GM21737 (cell line): ENCODE measurements around the gene TSHZ1.

Experiments used
- ATAC-seq: cut with Tn5 transposase; IDR thresholded peaks from one replicate; pipeline ENCODE4 v1.9.1; 2021; ENCODE audit warnings: mild to moderate bottlenecking, moderate library complexity; ENCODE audit not compliant: unreplicated experiment

The TSHZ1 gene

DNA sequence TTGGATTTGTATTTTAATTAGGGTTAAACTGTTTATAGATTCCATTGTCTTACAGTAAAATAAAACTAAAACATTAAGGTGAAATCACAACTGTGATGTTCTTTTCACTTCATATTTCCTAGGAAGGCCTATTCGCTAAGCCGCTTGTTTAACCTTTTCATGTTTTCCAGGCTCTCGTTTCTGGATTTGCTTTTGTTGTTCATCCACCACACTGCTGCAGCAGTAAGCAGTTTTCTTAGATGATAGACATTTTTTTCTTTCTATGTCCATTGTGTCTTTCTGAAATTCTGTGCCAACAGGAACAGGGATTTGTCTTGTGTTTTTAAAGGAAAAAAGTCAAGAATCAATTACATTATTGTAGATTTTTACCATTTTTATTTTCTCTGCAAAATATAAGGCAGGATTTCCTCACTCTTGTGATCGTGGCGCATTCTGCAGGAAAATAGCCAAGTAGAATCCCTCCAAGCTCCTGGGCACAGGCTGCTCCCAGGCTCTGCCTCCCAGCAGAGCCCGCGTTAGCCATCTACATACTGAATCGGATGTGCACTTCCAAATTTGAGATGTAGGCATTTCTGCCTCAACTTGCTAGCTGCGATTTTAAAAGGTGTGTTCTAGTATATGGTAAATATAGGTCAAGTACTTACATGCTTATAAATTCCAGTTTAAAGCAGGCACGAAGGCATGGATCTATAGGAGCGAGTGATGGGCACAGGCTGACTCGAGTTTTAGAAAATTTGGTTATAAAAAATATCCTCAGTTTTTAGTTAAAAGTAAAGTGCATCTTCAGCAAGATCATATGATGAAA, 10.2 kb downstream of the TSHZ1 start:
- no peak for ATAC-seq

DNA sequence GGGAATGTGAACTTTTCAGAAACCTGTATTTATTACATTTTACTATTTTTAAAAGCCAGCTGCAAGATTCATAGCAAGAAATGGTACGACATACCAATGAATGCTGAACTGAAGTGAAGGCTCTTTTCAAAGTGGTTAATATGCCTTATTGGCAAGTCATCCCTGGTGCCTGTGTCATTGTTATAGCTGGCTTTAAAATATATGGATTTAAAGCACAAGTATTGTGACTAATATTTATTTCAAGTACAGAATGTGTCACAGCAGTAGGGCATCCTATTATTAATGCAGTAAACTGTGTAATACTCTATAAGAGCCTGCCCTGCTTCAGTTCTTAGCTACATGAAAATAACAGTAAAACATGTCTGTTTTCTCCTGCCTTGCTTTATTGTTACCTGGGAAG, 10.8 kb downstream of the TSHZ1 start:
- ATAC-seq: no peak

DNA sequence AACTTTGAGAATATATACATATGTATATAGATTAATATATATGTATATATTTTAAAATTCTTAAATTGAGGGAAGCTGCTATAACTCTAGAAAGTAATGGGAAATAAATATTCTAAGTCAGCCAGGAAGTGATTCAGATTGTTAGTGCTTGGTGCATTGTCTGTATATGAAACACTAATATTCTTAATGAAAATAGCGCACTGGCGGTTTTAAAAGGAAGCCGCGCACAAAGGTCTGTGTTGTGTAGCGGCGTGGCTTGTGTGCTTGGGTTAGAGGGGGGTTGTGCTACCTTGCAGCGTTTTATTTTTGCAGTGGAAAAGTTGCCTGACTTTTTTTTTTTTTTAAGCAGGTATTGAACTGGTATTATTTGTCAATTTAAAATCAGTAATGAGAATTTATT, 11.3 kb downstream of the TSHZ1 start:
- no peak for ATAC-seq

DNA sequence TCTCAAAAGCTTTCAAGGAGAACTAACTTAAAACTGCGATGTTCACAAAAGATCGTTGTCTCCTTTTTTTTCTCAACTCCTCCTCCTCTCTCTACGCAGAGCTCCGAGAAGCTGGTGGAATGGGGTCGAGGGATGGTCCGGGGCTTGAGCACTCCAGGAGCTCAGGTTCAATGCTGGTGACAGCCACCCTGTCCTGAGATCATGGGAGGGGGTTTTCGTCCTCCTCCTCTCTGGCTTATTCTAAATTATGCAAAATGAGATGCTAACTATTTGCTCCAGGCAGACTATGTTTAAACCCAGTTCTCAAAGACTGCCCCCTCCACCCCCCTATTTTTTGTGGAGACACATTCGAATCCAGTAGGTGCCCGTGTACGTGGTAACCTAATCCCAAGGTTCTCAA, 11.8 kb downstream of the TSHZ1 start:
- ATAC-seq: no peak

DNA sequence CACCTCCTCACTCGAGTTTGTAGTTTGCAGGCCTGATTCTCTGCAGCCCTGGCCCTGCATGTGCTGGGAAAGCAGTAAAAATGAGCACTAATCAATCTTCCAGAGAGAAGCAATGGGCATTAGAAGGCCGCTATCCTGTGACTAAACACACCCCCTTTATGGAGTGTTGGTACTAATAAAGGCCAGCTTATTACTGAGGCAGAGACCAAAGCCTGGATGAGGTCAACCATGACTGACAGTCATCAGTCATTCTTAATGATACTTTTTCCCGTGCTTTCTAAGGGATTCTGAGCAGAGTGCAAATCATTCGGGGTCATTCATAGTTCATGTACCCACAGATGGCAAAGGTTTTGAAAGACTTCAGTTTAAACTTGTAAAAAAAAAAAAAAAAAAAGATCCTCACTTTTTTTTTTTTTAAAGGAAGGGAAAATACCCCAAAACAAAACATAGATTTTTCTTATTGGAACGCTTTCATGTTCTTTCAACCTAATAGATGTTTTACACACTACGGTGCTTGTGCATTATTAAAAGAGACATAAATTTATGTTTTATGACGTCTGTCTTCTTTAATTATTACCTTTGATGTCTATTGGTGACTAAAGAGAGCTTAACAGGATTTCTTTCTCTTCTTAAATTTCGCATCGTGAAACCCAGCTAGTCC, 13.2 kb downstream of the TSHZ1 start:
- no peak for ATAC-seq

DNA sequence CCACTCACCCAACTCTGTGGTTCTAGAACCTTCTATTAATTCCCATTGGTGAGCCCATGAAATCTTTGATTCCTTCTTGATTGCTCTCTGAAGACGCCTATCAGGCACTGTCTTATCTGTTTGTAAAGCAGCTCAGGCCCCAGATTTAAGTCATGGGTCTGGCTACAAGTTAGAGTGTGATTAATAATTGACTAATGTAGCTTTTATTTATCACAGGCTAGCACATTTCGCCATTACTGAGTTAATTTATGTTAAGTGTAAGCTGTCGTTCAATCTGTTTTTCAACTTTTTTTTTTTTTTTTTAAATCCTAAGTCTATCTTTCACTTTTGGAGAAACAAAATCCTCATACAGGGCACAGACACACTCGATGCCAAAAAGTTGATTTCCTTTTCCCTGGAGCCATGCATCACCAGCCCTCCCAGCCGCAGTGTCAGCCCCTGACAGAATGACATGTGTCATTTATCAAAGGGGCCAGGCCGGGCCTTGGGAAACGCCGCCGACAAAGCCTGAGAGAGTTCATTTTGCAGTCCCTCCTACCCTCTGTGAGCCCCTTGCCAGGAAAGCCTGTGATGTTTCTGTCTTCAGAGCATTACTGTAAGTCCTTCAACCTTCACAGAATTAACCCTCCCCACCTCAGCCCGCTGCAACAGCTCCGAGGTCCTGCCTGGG, 15.8 kb downstream of the TSHZ1 start:
- ATAC-seq: no peak

DNA sequence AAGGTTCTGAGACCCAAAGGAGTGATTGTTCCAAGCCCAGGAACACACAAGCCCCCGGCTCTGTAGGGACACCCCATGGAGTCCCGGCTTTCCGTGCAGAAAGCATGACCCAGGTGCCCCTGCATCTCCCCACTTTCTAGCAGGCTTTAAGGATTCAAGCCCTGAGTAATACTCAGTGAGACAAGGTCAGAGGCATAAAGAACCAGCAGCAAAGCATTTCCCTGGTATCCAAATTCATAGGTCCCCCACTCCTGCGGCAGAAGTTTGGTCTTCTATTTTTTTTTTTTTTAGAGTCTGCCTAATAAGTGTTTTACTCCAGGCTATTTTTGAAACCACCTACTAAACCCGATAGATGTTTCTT, 16.3 kb downstream of the TSHZ1 start:
- ATAC-seq: no peak

DNA sequence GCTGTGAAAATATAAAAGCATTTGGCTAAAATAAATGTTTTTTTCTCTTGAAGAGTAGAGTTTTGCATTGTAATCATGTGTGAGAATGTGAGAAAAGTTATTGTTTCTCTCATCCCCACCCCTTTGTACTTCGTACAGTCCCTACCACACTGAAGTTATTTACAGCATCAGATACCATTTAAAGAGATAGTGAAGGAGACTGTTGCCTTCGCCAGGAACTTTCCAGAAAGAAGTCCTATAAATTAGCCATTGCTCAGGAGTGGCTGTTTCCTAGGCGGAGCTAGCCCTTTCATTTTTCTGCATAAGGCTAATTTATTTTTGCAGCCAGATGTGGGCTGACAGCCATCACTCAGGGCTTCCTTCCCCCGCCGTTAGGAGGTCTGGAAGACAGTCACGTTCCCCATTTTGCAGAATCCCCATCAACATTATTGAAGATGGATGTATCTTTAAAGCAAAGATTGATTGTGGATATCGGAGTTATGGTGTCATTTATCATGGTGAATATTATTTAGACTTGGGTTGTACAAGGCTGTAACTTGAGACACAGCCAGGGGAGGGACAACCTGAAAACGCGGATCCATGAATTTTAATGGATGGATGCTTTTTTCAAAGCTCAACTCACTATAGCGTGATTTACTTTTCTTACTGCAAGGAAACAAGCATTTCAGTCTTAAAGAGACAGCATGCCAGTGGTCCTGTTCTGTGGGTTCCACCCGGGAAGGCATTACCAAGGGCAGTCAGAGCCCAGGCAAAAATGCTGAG, 17.1 kb downstream of the TSHZ1 start:
- no peak for ATAC-seq

DNA sequence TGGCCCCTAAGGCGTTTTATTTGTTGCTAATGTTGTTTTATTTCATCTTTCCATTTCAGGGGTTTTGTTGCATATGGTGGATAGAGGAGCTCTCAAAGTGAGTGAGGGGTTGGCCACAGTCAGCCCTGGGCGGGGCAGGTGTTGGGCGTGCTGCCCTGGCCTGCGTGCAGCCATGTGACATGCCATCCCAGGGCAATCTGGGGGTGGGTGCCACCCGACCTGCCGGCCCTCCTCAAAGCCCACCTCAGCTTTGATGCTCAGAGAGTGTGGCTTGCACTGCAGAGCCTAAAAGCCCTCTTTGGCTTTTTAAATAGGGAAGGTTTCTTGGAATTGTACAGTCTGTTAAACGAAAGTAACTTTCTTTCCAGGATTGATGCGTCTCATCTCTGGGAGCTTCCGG, 18.4 kb downstream of the TSHZ1 start:
- no peak for ATAC-seq

DNA sequence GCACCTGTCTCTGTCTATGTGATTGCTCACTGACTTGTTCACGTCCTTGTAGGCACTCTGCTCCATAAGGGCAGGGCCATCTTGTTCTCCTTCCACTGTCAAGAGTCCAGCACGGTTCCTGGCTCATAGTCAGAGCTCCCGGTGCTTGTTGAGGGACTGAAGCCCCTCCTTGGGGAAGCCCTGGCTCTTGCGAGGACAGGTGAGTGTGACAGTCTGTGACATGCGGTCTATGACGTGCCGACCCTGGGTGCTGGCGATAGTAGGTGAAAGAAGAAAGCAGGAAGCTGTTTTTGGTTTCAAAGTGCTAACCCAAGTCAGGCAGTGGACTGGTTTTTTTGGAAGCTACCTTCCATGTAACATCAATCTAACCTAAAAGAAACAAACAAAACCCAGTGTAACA, 18.8 kb downstream of the TSHZ1 start:
- ATAC-seq: no peak

DNA sequence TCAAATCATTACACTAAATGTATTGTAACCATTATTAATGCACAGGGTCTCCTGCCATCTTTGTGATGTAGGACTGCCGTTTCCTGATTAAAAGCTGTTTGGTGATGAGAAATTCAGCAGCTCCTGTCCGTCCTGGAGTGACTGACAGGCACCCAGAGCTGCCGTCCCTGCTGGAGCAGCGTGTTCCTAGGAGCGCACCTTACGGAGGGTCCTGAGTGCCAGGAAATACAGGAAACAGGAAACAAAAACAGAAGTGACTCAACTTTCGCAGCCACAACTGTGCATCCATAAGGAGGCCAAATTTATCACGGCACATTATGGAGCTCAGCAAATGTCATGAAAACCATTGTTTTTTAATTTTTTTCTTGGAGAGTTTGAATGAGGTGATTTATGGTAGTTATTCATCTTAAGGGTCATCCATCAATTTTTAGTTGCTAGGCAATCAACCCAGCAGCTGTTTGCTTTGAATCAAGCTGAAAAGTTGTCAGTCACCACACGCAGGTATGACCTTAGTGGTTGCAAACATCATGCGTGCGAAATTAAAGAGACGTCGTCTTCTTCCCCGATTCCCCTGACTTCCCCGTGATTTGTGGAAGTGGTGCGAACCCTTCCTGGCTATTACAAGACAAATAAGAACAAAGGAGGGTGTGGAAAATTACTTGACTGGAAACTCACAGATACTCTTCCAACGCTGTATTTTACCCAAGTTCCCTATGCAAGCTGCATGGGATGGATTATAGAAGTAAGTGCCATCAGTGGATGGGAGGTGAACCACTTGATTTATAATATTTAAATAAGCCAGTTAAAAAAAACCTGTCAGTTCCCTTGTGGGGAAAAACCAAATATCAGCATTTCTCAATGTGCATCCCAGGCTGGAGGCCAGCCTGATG, 19.8 kb downstream of the TSHZ1 start:
- no peak for ATAC-seq

DNA sequence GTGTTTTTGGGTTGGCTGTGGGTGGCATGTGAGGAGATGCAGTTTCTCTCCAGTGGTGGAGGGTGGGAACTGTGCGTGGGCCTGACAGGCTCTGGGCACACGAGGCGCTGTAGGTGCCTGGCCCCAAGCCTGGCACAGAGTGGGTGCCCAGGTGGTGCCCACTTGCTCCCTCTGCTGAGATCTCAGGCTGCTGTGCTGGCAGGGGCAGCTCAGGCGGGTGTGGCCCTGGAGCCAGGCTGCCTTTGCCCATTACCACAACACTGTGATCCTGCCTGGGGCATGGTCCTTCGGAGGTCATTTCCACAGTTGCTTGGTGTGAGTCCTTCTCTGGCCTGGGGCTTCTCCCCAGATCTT, 20.4 kb downstream of the TSHZ1 start:
- ATAC-seq: no peak

DNA sequence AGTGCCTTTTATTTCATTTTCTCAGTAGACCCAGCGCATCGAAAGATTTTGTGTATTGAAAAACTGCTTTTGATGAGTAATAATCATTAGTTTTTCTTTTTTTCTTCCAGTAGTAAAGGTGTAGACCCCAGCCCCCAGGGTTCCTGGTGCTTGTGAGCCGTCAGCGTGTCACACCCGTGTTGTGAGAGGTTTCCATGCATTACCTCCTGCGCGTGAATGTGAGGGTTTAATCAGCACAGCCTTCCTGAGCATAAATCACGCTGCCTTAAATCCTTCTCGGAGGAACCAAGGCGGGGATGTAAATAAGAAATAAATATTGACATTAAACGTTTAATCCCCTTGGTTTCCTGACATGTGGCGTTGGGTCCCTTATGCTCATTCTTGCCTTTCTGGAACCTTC, 24.3 kb downstream of the TSHZ1 start:
- no peak for ATAC-seq

DNA sequence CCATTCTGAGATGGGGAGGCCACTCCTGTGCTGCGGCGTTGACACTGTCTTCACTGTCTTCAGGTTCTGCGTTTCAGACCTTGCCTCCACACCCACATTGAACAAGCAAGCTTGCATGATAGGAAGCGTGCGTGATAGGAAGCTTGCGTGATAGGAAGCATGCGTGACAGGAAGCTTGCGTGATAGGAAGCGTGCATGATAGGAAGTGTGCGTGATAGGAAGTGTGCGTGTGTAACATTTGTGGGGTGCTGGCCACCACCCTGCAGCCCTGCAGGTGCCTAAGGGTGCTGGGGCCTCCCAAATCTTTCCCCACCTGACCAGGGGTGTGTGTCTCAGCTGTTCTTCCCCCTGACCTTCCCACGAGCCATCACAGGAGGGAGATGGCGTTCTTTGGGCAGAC, 25.3 kb downstream of the TSHZ1 start:
- no peak for ATAC-seq

DNA sequence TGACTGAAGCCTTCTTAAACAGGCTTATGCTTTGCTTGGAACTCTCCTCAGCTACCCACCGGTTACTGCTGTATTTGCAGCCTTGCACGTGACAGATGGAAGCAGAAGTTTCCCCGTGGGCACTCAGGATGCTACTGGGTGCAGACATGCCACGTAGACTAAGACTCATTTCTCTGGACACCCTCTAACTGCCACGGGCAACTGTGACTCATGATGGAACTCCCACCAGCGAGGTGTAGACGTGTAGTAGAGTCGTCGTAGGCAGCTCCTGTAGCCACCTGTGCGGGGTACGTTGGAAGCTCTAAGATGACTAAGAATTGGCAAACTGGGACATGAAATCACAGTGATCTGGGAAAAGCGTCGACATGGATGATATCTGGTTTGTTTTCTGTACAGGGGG, 27.5 kb downstream of the TSHZ1 start:
- no peak for ATAC-seq

DNA sequence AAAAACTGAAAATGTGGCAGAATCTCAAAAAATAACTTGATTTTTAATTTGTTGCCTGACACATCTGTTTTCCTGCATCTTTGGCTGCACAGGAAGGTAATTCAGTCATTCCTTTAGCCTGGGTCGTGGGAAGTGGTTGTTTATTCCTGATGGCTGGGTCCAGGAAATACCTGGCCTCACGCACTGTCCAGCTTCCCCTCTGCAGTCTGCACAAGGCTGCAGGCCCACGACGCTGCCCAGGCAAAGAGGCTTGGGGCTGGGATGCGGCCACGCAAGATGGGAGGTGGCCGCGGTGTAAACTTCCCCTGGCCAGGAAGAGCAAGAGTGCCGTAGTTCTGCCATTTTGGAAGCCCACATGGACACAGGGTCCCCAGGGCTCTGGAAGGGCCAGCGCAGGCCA, 28.2 kb downstream of the TSHZ1 start:
- ATAC-seq: no peak

DNA sequence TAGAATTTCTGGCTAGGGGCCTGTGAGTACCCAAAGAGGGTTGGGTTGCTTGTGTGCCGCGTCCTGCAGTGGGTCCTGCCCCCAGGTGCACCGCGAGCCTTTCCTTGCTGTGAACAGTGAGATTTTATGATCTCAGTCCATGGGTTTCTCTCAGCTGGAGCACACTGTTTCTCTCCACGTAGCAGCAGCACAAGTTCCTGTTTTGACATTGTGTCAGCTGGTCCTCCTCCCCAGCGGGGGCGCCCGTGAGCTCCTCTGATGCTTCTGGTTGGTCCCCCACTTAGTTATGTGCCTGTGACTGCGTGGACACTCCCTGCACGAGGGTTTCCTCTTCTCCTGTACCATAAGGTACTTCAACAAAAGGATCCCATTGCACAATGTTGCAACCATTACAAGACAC, 29.8 kb downstream of the TSHZ1 start:
- ATAC-seq: no peak

DNA sequence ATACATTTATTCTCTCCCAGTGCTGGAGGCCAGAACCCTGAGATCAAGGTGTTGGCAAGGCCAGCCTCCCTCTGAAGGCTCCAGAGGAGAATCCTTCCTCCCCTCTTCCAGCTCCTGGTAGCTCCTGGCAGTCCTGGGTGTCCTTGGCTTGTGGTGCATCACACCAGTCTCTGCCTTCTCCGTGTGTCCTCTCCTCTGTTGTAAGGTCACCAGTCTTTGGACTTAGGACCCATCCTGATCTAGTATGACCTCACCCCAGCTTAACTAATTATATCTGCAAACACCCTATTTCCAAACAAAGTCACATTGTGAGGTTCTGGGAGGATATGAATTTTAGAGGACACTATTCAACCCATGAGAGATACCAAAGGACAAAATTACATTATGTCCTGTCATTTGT, 31.1 kb downstream of the TSHZ1 start:
- ATAC-seq: no peak

DNA sequence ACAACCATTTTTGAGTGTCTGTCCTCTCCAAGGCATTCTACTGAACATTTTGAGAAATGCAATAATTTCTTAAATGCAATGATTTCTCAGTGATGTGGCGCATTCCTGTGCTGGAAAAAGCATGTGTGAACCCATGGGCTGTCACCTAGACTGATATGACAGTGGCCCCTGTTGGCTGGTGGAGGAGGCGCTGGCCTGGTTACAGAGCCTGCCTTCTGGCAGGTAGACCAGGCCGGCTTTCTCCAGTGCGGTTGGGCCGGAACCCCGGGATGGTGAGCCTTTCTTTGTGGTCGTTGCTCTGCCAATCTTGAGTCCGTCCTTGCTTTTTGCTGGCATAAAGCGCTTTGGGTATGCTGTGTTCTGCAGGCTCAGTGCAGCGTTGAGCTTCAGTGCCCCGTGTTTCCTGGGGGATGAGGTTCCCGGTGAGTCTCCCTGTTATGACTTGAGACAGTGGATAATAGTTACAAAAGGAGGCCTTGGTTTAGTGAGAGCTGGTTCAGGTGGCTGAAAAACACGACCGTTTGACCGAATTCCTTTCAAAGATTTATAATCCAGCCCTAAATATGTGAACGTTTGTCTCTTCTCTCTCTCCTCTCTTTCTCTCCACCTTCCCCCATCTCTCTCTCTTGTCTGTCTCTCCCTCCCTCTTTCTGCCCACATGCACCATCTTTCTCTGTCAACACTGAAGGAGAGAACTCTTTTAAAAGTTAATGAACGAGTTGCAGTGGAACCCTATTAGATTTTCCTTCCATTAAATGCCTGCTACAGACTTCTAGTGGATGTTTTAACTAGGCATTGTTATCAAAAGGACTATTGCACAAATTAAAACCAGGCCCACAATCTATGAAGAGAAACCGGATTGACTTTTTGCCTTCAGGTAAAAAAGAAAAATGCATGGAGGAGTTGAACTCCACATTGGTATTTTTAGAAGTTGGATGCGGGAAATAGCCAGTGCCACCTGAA, 34.0 kb downstream of the TSHZ1 start:
- ATAC-seq: no peak
